Osteoblast (primary cell): ENCODE measurements around the gene MCOLN3. TPM values are rescaled to one million over a fixed set of nuclear protein-coding genes. Genes with fewer than 3 reads are reported as not detected.

Experiments
- DNase-seq: peaks from one replicate; pipeline ENCODE4 v3.0.0; 2011; ENCODE audit warnings: low spot score, mixed read lengths; ENCODE audit not compliant: insufficient read length; ENCODE audit errors: missing footprints
- H2AFZ ChIP-seq: 2 replicates; pipeline ENCODE4 v1.6.0; 2011; ENCODE audit warnings: mild to moderate bottlenecking, low read length
- H3K27ac ChIP-seq: 2 replicates; pipeline ENCODE4 v1.5.1; 2011; ENCODE audit warnings: mild to moderate bottlenecking, low read depth, low read length, moderate library complexity
- H3K27me3 ChIP-seq: 2 replicates; pipeline ENCODE4 v1.6.0; 2012; ENCODE audit warnings: mild to moderate bottlenecking, control low read depth, inconsistent platforms, low read length, moderate library complexity; ENCODE audit not compliant: insufficient read depth
- H3K36me3 ChIP-seq: 2 replicates; pipeline ENCODE4 v1.5.1; 2011; ENCODE audit warnings: mild to moderate bottlenecking, low read length, control low read depth, moderate library complexity; ENCODE audit not compliant: insufficient read depth
- H3K4me1 ChIP-seq: 2 replicates; pipeline ENCODE4 v1.5.1; 2011; ENCODE audit warnings: mild to moderate bottlenecking, low read length, control low read depth, moderate library complexity; ENCODE audit not compliant: insufficient read depth
- H3K4me2 ChIP-seq: 2 replicates; pipeline ENCODE4 v1.6.0; 2011; ENCODE audit warnings: mild to moderate bottlenecking, low read length; ENCODE audit not compliant: insufficient read depth
- H3K4me3 ChIP-seq: fragments of 200-600 bp; sonication (generic); 3 replicates; pipeline ENCODE4 v1.5.1; 2012; ENCODE audit warnings: mild to moderate bottlenecking, low read length, inconsistent platforms; ENCODE audit not compliant: insufficient read depth
- H3K79me2 ChIP-seq: 2 replicates; pipeline ENCODE4 v1.6.0; 2012; ENCODE audit warnings: mild to moderate bottlenecking, low read length, control low read depth, inconsistent platforms; ENCODE audit not compliant: insufficient read depth
- H3K9me3 ChIP-seq: 2 replicates; pipeline ENCODE4 v1.5.1; 2011; ENCODE audit warnings: low read depth, low read length, control low read depth
- H4K20me1 ChIP-seq: 2 replicates; pipeline ENCODE4 v1.6.0; 2012; ENCODE audit warnings: mild to moderate bottlenecking, low read length, control low read depth; ENCODE audit not compliant: insufficient read depth
- CTCF ChIP-seq: IDR thresholded peaks from 2 replicates; pipeline ENCODE4 v1.5.1; 2011; ENCODE audit warnings: mild to moderate bottlenecking, low read depth, low read length, moderate library complexity; ENCODE audit errors: extremely low read depth
- total RNA-seq: library from RNA; depleted of rRNA; stranded (reverse); fragments of >200 nt; gene quantifications from 2 replicates; pipeline ENCODE4 v1.2.3, GENCODE V29; 2012

MCOLN3 gene
- total RNA-seq, 1 donor = 4.0 TPM

- no peaks in the 10 kb centered on the region for H3K36me3 ChIP-seq
- TF ChIP-seq CTCF = no peak
Observed at GRCh38 chr1:85042413-85042812, 5.9 kb downstream of the MCOLN3 start.

GRCh38 chr1:85041793-85042192 is 6.5 kb downstream of the MCOLN3 start:
- TF ChIP-seq CTCF = no peak
- peaks cover 41% of the 10 kb centered on the region for H3K27me3 ChIP-seq
- no peak overlapping the region for H3K4me3 ChIP-seq
- no peaks in the 10 kb centered on the region for H3K9me3 ChIP-seq
- no peak overlapping the region for H2AFZ ChIP-seq
- no peak for DNase-seq
- H3K79me2 ChIP-seq = no peaks in the 10 kb centered on the region
- H3K27ac ChIP-seq = no peak overlapping the region
- H3K4me2 ChIP-seq = no peak overlapping the region
- no peaks in the 10 kb centered on the region for H3K4me1 ChIP-seq
- no peaks in the 10 kb centered on the region for H3K36me3 ChIP-seq
- H4K20me1 ChIP-seq = no peaks in the 10 kb centered on the region

More at GRCh38 chr1:85042413-85042812, 5.9 kb downstream of the MCOLN3 start:
- H3K27ac ChIP-seq = no peak overlapping the region
- H3K4me1 ChIP-seq = no peaks in the 10 kb centered on the region
- H3K9me3 ChIP-seq = no peaks in the 10 kb centered on the region
- no peaks in the 10 kb centered on the region for H4K20me1 ChIP-seq
- no peak overlapping the region for H3K4me3 ChIP-seq
- no peak for DNase-seq
- H2AFZ ChIP-seq = no peak overlapping the region
- H3K79me2 ChIP-seq = no peaks in the 10 kb centered on the region
- H3K4me2 ChIP-seq = no peak overlapping the region
- H3K27me3 ChIP-seq = peaks cover 47% of the 10 kb centered on the region

GRCh38 chr1:85033221-85033620 is 15.1 kb downstream of the MCOLN3 start:
- Histone ChIP-seq H3K27me3 (peaks cover 9% of the 10 kb centered on the region), H3K9me3 (no peaks in the 10 kb centered on the region), H4K20me1 (no peaks in the 10 kb centered on the region), H3K4me3 (no peak overlapping the region), H3K27ac (no peak overlapping the region), H3K79me2 (no peaks in the 10 kb centered on the region), H3K36me3 (no peaks in the 10 kb centered on the region), H3K4me2 (no peak overlapping the region), H3K4me1 (peaks cover 3% of the 10 kb centered on the region), H2AFZ (no peak overlapping the region)
- TF ChIP-seq CTCF = no peak
- peak; percentile 32 for DNase-seq

- no peaks in the 10 kb centered on the region for H3K79me2 ChIP-seq
- no peaks in the 10 kb centered on the region for H3K36me3 ChIP-seq
- no peak overlapping the region for H3K27ac ChIP-seq
- no peaks in the 10 kb centered on the region for H4K20me1 ChIP-seq
- no peak overlapping the region for H3K4me3 ChIP-seq
- H3K9me3 ChIP-seq = no peaks in the 10 kb centered on the region
- no peak overlapping the region for H3K4me2 ChIP-seq
- peaks cover 1% of the 10 kb centered on the region for H3K27me3 ChIP-seq
- no peak for DNase-seq
- peaks cover 3% of the 10 kb centered on the region for H3K4me1 ChIP-seq
- TF ChIP-seq CTCF = no peak
- H2AFZ ChIP-seq = no peak overlapping the region
Observed at GRCh38 chr1:85030536-85030935, 17.8 kb downstream of the MCOLN3 start.
